LNCAP (cell line): ENCODE measurements around the gene APCDD1L.

Source experiments
- CTCF ChIP-seq: fragments of 450-650 bp; IDR thresholded peaks from 2 replicates; pipeline ENCODE4 v1.5.1; 2017; ENCODE audit warnings: mild to moderate bottlenecking

APCDD1L gene

GRCh38 chr20:58432186-58432954 is 82.8 kb downstream of the APCDD1L start:
- no peak for TF ChIP-seq CTCF

- TF ChIP-seq CTCF = no peak
These were observed 84.1 kb downstream of the APCDD1L start for GRCh38 chr20:58431134-58431533.

- no peak for TF ChIP-seq CTCF
These were observed 85.9 kb downstream of the APCDD1L start for GRCh38 chr20:58429303-58429702.

- TF ChIP-seq CTCF = no peak
These were observed 86.8 kb downstream of the APCDD1L start for GRCh38 chr20:58428364-58428763.

GRCh38 chr20:58424218-58424969 is 90.8 kb downstream of the APCDD1L start:
- no peak for TF ChIP-seq CTCF

- no peak for TF ChIP-seq CTCF
These were observed 93.7 kb downstream of the APCDD1L start for GRCh38 chr20:58421497-58421850.

- no peak for TF ChIP-seq CTCF
These were observed 94.3 kb downstream of the APCDD1L start for GRCh38 chr20:58420798-58421496.
